ENCODE measurements around the gene SH2D3A.

Gene SH2D3A

DNA sequence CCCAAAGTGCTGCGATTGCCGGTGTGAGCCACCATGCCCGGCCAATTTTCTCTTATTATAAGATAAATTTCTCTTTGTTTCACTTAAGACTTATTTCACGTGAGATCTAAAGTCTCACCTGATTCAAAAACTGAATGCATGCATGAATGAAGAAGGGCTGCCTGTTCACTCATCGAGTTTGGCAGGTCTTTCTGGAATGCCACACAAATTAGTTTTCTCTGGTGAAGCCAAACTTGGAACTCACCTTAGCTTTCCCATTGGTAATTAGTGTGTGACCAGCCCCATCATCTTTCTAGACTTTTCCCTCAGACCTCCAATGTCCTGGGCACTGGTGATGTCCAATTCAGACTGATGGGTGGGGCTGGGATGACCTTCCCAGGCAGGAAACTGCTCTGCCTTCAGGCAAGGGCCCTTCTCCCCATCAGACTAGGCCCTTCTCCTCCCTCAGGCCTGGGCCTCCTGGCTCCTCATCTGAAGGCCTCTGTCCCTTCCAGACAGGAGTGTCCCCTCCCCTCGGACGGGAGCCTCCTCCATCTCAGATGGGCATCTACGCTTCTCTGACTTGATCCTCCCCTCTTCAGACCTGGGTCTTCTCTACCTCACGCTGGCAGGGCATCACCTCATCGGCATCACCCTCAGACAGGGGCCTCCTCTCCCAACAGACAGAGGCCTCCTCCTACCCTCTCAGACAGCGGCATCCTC, 61.2 kb downstream of the SH2D3A start:
- DNase-seq (ENCODE audit: low read depth): no peak
